Breast epithelium (tissue), 4 donors: Measurements from ENCODE around the gene SGSM2. TPM values are rescaled to one million over a fixed set of nuclear protein-coding genes. Genes with fewer than 3 reads are reported as not detected.

Source experiments
- DNase-seq, 2 donors: peaks; one replicate each; pipeline ENCODE4 v3.0.0-alpha.2; 2019; ENCODE audit warnings: low spot score in 2 of 2
- H3K27ac ChIP-seq, 2 donors: fragments of 200-600 bp; sonication (generic) in 1 of 2; one replicate each; pipeline ENCODE4 v1.5.1; 2016 to 2019; ENCODE audit warnings: mild to moderate bottlenecking in 1 of 2
- H3K27me3 ChIP-seq, 2 donors: fragments of 200-600 bp; sonication (generic) in 1 of 2; one replicate each; pipeline versions ENCODE4 v1.5.1 to v1.6.0; 2017 to 2019; ENCODE audit warnings: control low read depth in 1 of 2, mild to moderate bottlenecking in 1 of 2
- H3K36me3 ChIP-seq: fragments of 200-600 bp; one replicate; pipeline ENCODE4 v1.5.1; 2019
- H3K4me1 ChIP-seq, 2 donors: fragments of 200-600 bp; sonication (generic); one replicate each; pipeline ENCODE4 v1.5.1; 2016 to 2019; ENCODE audit warnings: control low read depth in 1 of 2
- H3K4me3 ChIP-seq, 3 donors: fragments of 200-600 bp; sonication (generic); 1 replicate in 2 of 3; 2 replicates in 1 of 3; pipeline ENCODE4 v1.5.1; 2016 to 2019; ENCODE audit warnings: mild to moderate bottlenecking in 3 of 3, moderate library complexity in 2 of 3
- H3K9me3 ChIP-seq, 2 donors: fragments of 200-600 bp; sonication (generic) in 1 of 2; one replicate each; pipeline ENCODE4 v1.5.1; 2016 to 2019; ENCODE audit warnings: control low read depth in 1 of 2
- POLR2A ChIP-seq: fragments of 450-650 bp; IDR thresholded peaks from one replicate; pipeline ENCODE4 v1.6.1; 2016; ENCODE audit warnings: antibody characterized with exemption, mild to moderate bottlenecking, moderate library complexity
- POLR2AphosphoS5 ChIP-seq, 3 donors: sonication (generic); formaldehyde crosslinking; IDR thresholded peaks; one replicate each; pipeline ENCODE4 v1.6.1; 2017; ENCODE audit warnings: antibody characterized with exemption in 3 of 3
- intact Hi-C: fragments of 100-400 bp; cut with DNase I; formaldehyde crosslinking; loops from one replicate; pipeline ENCODE4 v1.15.1; 2023; ENCODE audit warnings: low total_unique reads
- total RNA-seq, 3 donors: library from RNA; depleted of rRNA; stranded (reverse); fragments of >200 nt; gene quantifications; one replicate each; pipeline ENCODE4 v1.1.0, GENCODE V29; 2016
- TF ChIP-seq, protein P1 (sequence below), 3 donors: fragments of 450-650 bp; IDR thresholded peaks; one replicate each; pipeline ENCODE4 v1.5.1; 2016 to 2017; ENCODE audit warnings: antibody characterized with exemption in 3 of 3, mild to moderate bottlenecking in 3 of 3, moderate library complexity in 3 of 3

Gene SGSM2
- total RNA-seq, 3 donors from 2014 or later, result 27.8 to 125 (median 85.5) TPM

GRCh38 chr17:2405247-2405926 is 68.1 kb downstream of the SGSM2 start:
- H3K4me1 ChIP-seq, result peaks cover 8 to 27% of the 10 kb centered on the region in 2 donors
- DNase-seq, result no peak

GRCh38 chr17:2406271-2406902 is 69.1 kb downstream of the SGSM2 start:
- intact Hi-C loops, result no loop called here
- H3K9me3 ChIP-seq, result no peaks in the 10 kb centered on the region
- no peak for DNase-seq
- peak overlapping the region; percentile 90 to 99 for H3K27ac ChIP-seq
- peak overlapping the region in 1 of 3 donors; percentile 0 for H3K4me3 ChIP-seq
- no peak for TF ChIP-seq POLR2A
- no peak for TF ChIP-seq POLR2AphosphoS5 (IDR thresholded peaks at IDR 0.05)
- TF ChIP-seq, protein P1, sequence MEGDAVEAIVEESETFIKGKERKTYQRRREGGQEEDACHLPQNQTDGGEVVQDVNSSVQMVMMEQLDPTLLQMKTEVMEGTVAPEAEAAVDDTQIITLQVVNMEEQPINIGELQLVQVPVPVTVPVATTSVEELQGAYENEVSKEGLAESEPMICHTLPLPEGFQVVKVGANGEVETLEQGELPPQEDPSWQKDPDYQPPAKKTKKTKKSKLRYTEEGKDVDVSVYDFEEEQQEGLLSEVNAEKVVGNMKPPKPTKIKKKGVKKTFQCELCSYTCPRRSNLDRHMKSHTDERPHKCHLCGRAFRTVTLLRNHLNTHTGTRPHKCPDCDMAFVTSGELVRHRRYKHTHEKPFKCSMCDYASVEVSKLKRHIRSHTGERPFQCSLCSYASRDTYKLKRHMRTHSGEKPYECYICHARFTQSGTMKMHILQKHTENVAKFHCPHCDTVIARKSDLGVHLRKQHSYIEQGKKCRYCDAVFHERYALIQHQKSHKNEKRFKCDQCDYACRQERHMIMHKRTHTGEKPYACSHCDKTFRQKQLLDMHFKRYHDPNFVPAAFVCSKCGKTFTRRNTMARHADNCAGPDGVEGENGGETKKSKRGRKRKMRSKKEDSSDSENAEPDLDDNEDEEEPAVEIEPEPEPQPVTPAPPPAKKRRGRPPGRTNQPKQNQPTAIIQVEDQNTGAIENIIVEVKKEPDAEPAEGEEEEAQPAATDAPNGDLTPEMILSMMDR (IDR thresholded peaks at IDR 0.05), result no peak
- H3K4me1 ChIP-seq, result peaks cover 3 to 27% of the 10 kb centered on the region in 2 donors
- H3K36me3 ChIP-seq, result no peaks in the 10 kb centered on the region
- H3K27me3 ChIP-seq, result no peaks in the 10 kb centered on the region

More at GRCh38 chr17:2405247-2405926, 68.1 kb downstream of the SGSM2 start:
- intact Hi-C loops, result no loop called here
- no peaks in the 10 kb centered on the region for H3K27me3 ChIP-seq
- no peak overlapping the region for H3K4me3 ChIP-seq
- TF ChIP-seq POLR2A (no peak), POLR2AphosphoS5 (IDR thresholded peaks at IDR 0.05) (peak in 1 of 3 donors; percentile 41)
- TF ChIP-seq, protein P1 (IDR thresholded peaks at IDR 0.05), result no peak
- H3K36me3 ChIP-seq, result no peaks in the 10 kb centered on the region
- no peaks in the 10 kb centered on the region for H3K9me3 ChIP-seq
- H3K27ac ChIP-seq, result peak overlapping the region; percentile 87 to 99

DNA sequence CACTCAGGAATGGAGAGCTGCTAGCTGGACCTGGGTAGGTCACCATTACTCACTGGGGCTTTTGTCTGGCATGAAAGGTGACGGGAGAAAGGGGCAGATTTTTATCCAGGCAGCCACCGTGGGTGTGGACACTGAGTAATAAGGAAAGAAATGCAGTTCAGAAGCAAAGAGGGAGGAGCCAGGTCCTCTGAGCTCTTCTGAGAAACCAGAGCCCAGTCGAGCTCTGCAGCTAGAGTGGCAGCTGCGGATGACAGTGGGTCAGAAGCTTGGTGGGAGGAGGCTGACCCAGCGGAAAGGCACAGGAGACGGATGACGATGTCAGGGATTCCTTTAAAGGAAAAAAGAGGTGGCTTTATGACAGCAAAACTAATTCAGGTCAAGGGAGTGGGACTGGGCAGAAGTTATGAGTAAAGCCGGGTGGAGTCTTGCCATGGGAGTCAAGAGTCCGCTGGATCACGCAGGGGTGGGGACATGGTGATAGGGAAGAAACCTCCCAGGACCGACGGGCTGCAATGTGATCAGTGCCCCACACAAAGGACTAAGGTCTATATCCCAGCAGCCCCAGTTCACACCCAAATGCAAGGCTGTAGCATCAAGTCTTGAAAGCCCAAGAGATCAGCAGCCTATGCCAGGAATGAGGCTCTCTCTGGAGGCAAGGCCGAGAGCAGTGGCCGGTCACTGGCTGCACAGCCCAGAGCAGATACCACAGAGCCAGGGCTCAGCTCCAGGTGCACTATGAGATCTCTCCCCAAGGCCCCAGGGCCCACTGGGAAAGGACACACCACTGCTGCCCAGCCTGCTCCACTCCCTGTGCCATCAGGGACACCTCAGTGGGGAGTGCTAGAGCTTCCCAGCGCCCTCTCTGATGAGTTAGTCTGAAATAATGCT is 69.8 kb downstream of the SGSM2 start:
- Histone ChIP-seq H3K36me3 (no peaks in the 10 kb centered on the region), H3K9me3 (no peaks in the 10 kb centered on the region), H3K4me1 (peaks cover 3 to 27% of the 10 kb centered on the region in 2 donors), H3K4me3 (peak overlapping the region in 1 of 3 donors; percentile 0), H3K27ac (peak overlapping the region; percentile 90 to 99), H3K27me3 (no peaks in the 10 kb centered on the region)
- intact Hi-C loops, result no loop called here
- DNase-seq, result peak in 1 of 2 donors; percentile 76
- TF ChIP-seq POLR2A (no peak), POLR2AphosphoS5 (IDR thresholded peaks at IDR 0.05) (peak in 1 of 3 donors; percentile 22)
- TF ChIP-seq, protein P1 (IDR thresholded peaks at IDR 0.05), result no peak

GRCh38 chr17:2410951-2411350 is 73.7 kb downstream of the SGSM2 start:
- TF ChIP-seq POLR2A (no peak), POLR2AphosphoS5 (IDR thresholded peaks at IDR 0.05) (no peak)
- DNase-seq, result no peak
- no peaks in the 10 kb centered on the region for H3K9me3 ChIP-seq
- H3K27me3 ChIP-seq, result no peaks in the 10 kb centered on the region
- H3K36me3 ChIP-seq, result no peaks in the 10 kb centered on the region
- no peak overlapping the region for H3K4me3 ChIP-seq
- no peak overlapping the region for H3K27ac ChIP-seq
- peaks cover 3 to 16% of the 10 kb centered on the region in 2 donors for H3K4me1 ChIP-seq
- intact Hi-C loops, result no loop called here

DNA sequence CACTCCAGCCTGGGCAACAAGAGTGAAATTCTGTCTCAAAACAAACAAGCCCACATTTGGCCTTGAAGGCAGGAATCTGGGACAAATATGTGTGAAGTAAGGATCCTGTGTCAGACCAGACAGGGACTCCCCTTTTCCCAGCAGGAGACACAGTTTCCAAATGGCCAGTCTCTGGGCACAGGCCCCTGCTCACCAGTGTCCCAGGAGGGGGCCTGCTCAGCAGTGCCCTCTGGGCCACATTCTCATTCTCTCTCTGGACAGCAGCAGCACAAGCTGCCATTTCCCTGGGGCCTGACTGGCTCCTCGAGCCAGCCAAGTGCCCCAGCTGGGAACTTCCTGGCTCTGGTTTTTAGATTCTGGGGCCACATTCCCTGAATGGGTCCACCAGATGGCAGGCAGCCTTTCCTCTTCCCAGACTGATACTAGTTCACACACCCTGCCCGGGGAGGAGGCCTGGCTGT is 75.3 kb downstream of the SGSM2 start:
- no peak overlapping the region for H3K4me3 ChIP-seq
- H3K27ac ChIP-seq, result peak overlapping the region; percentile 20 to 68
- no peak for DNase-seq
- no peaks in the 10 kb centered on the region for H3K36me3 ChIP-seq
- no peaks in the 10 kb centered on the region for H3K4me1 ChIP-seq
- TF ChIP-seq POLR2AphosphoS5 (IDR thresholded peaks at IDR 0.05) (no peak), POLR2A (no peak)
- no peaks in the 10 kb centered on the region for H3K27me3 ChIP-seq
- intact Hi-C loops, result no loop called here
- H3K9me3 ChIP-seq, result no peaks in the 10 kb centered on the region
